ENCODE data around the gene AIM2. TPM values are rescaled to one million over a fixed set of nuclear protein-coding genes. Genes with fewer than 3 reads are reported as not detected.

Gene AIM2
- total RNA-seq, 1 experiment from 2014 or later: not detected

DNA sequence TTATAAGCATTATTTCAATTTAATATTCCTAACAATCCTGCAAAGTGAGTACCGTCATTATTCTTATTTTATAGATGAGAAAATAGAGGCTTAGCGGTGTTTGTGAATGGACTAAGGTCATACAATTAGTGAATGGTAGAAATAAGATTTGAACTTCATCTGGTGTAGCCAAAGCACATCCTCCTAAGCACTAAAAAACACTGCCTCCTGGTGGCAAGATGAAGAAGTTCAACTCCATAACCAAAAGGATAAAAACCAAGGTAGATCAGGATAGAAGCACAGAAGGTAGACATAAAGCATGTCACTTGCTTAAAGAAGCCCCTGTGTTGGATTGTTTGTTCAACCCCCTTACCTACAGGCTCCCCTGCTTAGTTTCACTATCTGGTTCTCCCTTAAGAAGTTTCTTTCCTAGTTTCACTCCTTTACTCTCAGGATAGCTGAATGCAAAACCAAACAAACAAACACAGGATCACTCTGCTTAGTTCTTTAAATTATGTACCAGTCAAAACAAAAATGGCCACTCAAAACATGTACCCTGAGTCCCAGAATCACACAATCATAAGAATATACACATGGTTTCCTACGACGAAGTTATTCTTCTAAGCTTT lies 12.7 kb upstream of the AIM2 start:
- CTCF ChIA-PET: interaction anchor here (0.6 kb wide), 1 partner anchor 125 kb away, joined by 3 read pairs; no protein-coding TSS in a partner anchor
- BruUV-seq (replicated peaks): no TSS peak

DNA sequence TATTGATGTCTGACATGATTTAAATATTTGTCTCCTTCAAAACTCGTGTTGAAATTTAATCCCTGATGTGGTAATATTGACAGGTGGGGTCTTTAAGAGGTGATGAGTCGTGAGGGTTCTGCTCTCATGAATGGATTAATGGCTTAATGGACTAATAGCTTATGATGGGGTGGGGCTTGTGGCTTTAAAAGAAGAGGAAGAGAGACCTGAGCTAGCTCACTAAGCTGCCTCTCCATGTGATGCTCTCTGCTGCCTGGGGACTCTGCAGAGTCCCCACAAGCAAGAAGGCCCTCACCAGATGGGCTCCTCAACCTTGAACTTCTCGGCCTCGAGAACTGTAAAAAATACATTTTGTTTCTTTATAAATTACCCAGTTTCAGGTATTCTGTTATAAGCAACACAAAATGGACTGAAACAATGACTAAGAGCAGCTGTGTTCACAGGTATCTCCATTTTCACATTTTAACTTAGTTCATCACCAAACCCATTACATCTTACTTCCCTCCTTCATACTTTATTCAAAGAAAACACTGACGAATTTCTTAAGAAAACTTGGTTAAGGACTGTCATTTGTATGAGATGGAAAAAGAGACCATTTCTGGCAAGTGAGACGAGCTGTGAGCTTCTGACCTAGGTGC lies 12.1 kb upstream of the AIM2 start:
- no TSS peak for BruUV-seq (replicated peaks)
- TF ChIP-seq, protein P1, sequence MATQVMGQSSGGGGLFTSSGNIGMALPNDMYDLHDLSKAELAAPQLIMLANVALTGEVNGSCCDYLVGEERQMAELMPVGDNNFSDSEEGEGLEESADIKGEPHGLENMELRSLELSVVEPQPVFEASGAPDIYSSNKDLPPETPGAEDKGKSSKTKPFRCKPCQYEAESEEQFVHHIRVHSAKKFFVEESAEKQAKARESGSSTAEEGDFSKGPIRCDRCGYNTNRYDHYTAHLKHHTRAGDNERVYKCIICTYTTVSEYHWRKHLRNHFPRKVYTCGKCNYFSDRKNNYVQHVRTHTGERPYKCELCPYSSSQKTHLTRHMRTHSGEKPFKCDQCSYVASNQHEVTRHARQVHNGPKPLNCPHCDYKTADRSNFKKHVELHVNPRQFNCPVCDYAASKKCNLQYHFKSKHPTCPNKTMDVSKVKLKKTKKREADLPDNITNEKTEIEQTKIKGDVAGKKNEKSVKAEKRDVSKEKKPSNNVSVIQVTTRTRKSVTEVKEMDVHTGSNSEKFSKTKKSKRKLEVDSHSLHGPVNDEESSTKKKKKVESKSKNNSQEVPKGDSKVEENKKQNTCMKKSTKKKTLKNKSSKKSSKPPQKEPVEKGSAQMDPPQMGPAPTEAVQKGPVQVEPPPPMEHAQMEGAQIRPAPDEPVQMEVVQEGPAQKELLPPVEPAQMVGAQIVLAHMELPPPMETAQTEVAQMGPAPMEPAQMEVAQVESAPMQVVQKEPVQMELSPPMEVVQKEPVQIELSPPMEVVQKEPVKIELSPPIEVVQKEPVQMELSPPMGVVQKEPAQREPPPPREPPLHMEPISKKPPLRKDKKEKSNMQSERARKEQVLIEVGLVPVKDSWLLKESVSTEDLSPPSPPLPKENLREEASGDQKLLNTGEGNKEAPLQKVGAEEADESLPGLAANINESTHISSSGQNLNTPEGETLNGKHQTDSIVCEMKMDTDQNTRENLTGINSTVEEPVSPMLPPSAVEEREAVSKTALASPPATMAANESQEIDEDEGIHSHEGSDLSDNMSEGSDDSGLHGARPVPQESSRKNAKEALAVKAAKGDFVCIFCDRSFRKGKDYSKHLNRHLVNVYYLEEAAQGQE (IDR thresholded peaks at IDR 0.05; ENCODE audit: insufficient read depth in 1 of 2, low read depth in 2 of 2, low read length in 1 of 2): no peak
- TF ChIP-seq POLR2AphosphoS5 (IDR thresholded peaks at IDR 0.05; ENCODE audit: low read depth, low read length) (no peak), SIN3A (IDR thresholded peaks at IDR 0.05; ENCODE audit: borderline replicate concordance, insufficient read depth, low read depth, low read length) (no peak), TCF7L2 (IDR thresholded peaks at IDR 0.05; ENCODE audit: low read depth, low read length) (no peak)
- TF ChIP-seq, protein P2, sequence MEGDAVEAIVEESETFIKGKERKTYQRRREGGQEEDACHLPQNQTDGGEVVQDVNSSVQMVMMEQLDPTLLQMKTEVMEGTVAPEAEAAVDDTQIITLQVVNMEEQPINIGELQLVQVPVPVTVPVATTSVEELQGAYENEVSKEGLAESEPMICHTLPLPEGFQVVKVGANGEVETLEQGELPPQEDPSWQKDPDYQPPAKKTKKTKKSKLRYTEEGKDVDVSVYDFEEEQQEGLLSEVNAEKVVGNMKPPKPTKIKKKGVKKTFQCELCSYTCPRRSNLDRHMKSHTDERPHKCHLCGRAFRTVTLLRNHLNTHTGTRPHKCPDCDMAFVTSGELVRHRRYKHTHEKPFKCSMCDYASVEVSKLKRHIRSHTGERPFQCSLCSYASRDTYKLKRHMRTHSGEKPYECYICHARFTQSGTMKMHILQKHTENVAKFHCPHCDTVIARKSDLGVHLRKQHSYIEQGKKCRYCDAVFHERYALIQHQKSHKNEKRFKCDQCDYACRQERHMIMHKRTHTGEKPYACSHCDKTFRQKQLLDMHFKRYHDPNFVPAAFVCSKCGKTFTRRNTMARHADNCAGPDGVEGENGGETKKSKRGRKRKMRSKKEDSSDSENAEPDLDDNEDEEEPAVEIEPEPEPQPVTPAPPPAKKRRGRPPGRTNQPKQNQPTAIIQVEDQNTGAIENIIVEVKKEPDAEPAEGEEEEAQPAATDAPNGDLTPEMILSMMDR (IDR thresholded peaks at IDR 0.05): no peak
- Histone ChIP-seq H3K4me1 (ENCODE audit: control insufficient read depth, insufficient read depth, low read length) (no peaks in the 10 kb centered on the region), H3K36me3 (ENCODE audit: control insufficient read depth, insufficient read depth, low read length) (no peaks in the 10 kb centered on the region), H3K9me3 (ENCODE audit: control insufficient read depth, insufficient read depth, low read depth, low read length) (no peaks in the 10 kb centered on the region), H3K4me3 (ENCODE audit: low read depth in 2 of 2, low read length in 2 of 2) (no peak overlapping the region), H3K27ac (ENCODE audit: low read length) (no peak overlapping the region), H3K27me3 (ENCODE audit: control insufficient read depth, insufficient read depth, low read length) (no peaks in the 10 kb centered on the region)
- POLR2A ChIA-PET: no interaction called here
- CTCF ChIA-PET: no interaction called here
- in situ Hi-C loops (cut with HindIII; ENCODE audit: low pct_unique_long_range_greater_than_20kb, low sequenced_read_pairs) (no loop called here), intact Hi-C loops (cut with micrococcal nuclease; ENCODE audit: unreplicated experiment) (no loop called here)
- no peak for DNase-seq (ENCODE audit: low read depth, low spot score)
- ATAC-seq: no peak

More for the DNA sequence above, 12.7 kb upstream of the AIM2 start:
- no peak for TF ChIP-seq SIN3A (IDR thresholded peaks at IDR 0.05; ENCODE audit: borderline replicate concordance, insufficient read depth, low read depth, low read length)
- TF ChIP-seq, protein P2 (IDR thresholded peaks at IDR 0.05): peak; percentile 58; the same call in 1 of the 2 replicates
- intact Hi-C loops (cut with micrococcal nuclease; ENCODE audit: unreplicated experiment): no loop called here
- ATAC-seq (no peak), DNase-seq (ENCODE audit: low read depth, low spot score) (no peak)
- Histone ChIP-seq H3K27ac (ENCODE audit: low read length) (no peak overlapping the region), H3K9me3 (ENCODE audit: control insufficient read depth, insufficient read depth, low read depth, low read length) (no peaks in the 10 kb centered on the region), H3K36me3 (ENCODE audit: control insufficient read depth, insufficient read depth, low read length) (no peaks in the 10 kb centered on the region), H3K4me3 (ENCODE audit: low read depth in 2 of 2, low read length in 2 of 2) (no peak overlapping the region), H3K27me3 (ENCODE audit: control insufficient read depth, insufficient read depth, low read length) (no peaks in the 10 kb centered on the region), H3K4me1 (ENCODE audit: control insufficient read depth, insufficient read depth, low read length) (no peaks in the 10 kb centered on the region)
- in situ Hi-C loops (cut with HindIII; ENCODE audit: low pct_unique_long_range_greater_than_20kb, low sequenced_read_pairs): no loop called here
- POLR2A ChIA-PET: no interaction called here
